Pancreas (tissue), 10 donors: ENCODE results near the gene KDM6A. TPM values are rescaled to one million over a fixed set of nuclear protein-coding genes. Genes with fewer than 3 reads are reported as not detected.
A peak's percentile ranks its signal among the peaks of the same experiment; 100 is the strongest.

Source experiments
- ATAC-seq, 4 donors: fragments of 200-7000 bp; cut with Tn5 transposase; one replicate each; pipeline versions ENCODE4 v1.8.0 to v1.9.1; 2020; ENCODE audit warnings: mild to moderate bottlenecking in 4 of 4, moderate library complexity in 4 of 4
- DNase-seq, 6 donors: peaks; one replicate each; pipeline ENCODE4 v3.0.0-alpha.2; 2020
- FAIRE-seq: peaks from 2 replicates; lab custom pipeline; 2012; peaks lifted over from hg19 to GRCh38; lab: Jason Lieb, UNC
- H3K27ac ChIP-seq, 4 donors: fragments of 200-600 bp; sonication (generic); 1 replicate in 3 of 4; 2 replicates in 1 of 4; pipeline versions ENCODE4 v1.5.0 to v1.8.0; 2020
- H3K27me3 ChIP-seq, 4 donors: fragments of 200-600 bp; one replicate each; pipeline ENCODE4 v1.8.0; 2021
- H3K36me3 ChIP-seq, 3 donors: fragments of 200-600 bp; sonication (generic) in 1 of 3; one replicate each; pipeline versions ENCODE4 v1.5.0 to v1.8.0; 2020 to 2021
- H3K4me1 ChIP-seq, 3 donors: fragments of 200-600 bp; one replicate each; pipeline ENCODE4 v1.8.0; 2021
- H3K4me3 ChIP-seq, 4 donors: fragments of 200-600 bp; sonication (generic) in 2 of 4; one replicate each; pipeline versions ENCODE4 v1.5.0 to v1.8.0; 2020 to 2021
- H3K9me3 ChIP-seq, 4 donors: fragments of 200-600 bp; one replicate each; pipeline ENCODE4 v1.8.0; 2021
- WGBS, 2 donors: extraction: QIAGEN DNeasy Blood & Tissue Kit; methylation state at CpG; one replicate each; pipeline ENCODE4 v1.1.7; 2013; 5-methylcytosine and 5-hydroxymethylcytosine counted together
- intact Hi-C, 3 donors: fragments of 100-400 bp; cut with DNase I; formaldehyde crosslinking; loops; one replicate each; pipeline versions ENCODE4 v1.11.1 to v1.14.2; 2022
- polyA plus RNA-seq, 2 donors: library from polyadenylated mRNA; stranded (reverse); fragments of 200-250 nt; gene quantifications; one replicate each; pipeline ENCODE4 v1.2.3, GENCODE V29; 2013
- total RNA-seq, 6 donors: library from RNA; stranded (reverse); fragmentation: NEBNext Ultra II Directional in 4 of 6; extraction: Animal tissue kit (Norgen Biotek cat#: 25700) in 4 of 6; gene quantifications; one replicate each; pipeline versions ENCODE4 v1.2.1 to v1.2.4, GENCODE V29; 2021 to 2023
- TF ChIP-seq, protein P1 (sequence below), 4 donors: fragments of 200-600 bp; sonication (generic) in 3 of 4; IDR thresholded peaks; one replicate each; pipeline versions ENCODE4 v1.5.0 to v1.8.0; 2021; ENCODE audit warnings: antibody characterized with exemption in 4 of 4
- donor health status: healthy with polysubstance abuse.
- donor health status: DM: no; HTN: no; CAD: no; lungs with moderate emphysema.
- donor health status: DM: no; HTN: no; CAD: no.
- donor health status: control.
- donor health status: control.
- donor health status: Bipolar disorder and iron deficiency.
- donor health status: DM: yes; HTN: yes; CAD: no.
- donor health status: DM: no; HTN: no; CAD: no.
- donor health status: DM: no; HTN: no; CAD: no.
- donor health status: DM: yes; HTN: yes; CAD: no.

Gene KDM6A
- total and polyA plus RNA-seq, 8 donors: 5.5 to 27.5 (median 16.3) TPM

DNA sequence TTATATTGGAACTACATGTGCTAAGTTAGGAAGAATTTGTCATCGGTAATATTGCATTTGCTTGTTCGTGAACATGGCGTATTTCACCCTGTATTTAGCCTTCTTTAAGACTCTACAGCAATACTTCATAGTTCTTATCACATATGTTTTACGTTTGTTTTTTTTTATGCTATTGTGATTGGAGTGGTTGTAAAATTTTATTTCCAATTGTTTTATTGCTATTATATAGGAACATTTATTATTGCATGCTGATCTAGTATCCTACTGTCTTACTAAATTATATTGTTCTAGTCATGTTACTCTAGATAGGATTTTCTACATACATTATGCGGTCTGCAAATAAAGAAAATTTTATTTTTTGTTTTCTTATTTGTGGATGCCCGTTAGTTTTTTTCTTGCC, 107.4 kb downstream of the KDM6A start:
- peak; percentile 29 for FAIRE-seq
- Histone ChIP-seq H3K4me1 (peaks cover 0 to 3% (median 0%) of the 10 kb centered on the region in 3 donors), H3K27me3 (no peaks in the 10 kb centered on the region), H3K27ac (no peak overlapping the region), H3K36me3 (no peaks in the 10 kb centered on the region), H3K9me3 (no peaks in the 10 kb centered on the region), H3K4me3 (no peak overlapping the region)
- no peak for DNase-seq
- TF ChIP-seq, protein P1, sequence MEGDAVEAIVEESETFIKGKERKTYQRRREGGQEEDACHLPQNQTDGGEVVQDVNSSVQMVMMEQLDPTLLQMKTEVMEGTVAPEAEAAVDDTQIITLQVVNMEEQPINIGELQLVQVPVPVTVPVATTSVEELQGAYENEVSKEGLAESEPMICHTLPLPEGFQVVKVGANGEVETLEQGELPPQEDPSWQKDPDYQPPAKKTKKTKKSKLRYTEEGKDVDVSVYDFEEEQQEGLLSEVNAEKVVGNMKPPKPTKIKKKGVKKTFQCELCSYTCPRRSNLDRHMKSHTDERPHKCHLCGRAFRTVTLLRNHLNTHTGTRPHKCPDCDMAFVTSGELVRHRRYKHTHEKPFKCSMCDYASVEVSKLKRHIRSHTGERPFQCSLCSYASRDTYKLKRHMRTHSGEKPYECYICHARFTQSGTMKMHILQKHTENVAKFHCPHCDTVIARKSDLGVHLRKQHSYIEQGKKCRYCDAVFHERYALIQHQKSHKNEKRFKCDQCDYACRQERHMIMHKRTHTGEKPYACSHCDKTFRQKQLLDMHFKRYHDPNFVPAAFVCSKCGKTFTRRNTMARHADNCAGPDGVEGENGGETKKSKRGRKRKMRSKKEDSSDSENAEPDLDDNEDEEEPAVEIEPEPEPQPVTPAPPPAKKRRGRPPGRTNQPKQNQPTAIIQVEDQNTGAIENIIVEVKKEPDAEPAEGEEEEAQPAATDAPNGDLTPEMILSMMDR (IDR thresholded peaks at IDR 0.05): no peak
- WGBS, 2 donors: 95 to 97% methylated on average over 6 of the region's 6 CpGs
- ATAC-seq: no peak
- intact Hi-C loops: no loop called here

DNA sequence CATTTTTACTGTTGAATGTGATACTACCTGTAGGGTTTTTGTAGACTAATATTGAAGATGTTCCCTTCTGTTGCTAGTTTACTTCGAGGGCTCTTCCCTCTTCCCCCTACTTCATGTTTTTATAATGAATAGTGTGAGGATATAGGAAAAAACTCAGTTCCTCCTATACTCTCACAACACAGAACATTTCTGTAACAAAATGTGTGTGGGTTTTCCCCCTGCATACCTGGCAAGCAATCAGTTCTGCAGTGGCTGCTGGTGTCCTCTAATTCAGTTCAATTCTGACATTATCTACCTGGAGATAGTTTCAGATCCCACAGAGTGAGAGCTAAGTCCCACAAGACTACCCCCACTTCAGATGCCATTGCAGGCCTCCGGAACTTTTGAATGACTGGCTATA, 107.9 kb downstream of the KDM6A start:
- intact Hi-C loops: no loop called here
- peaks cover 0 to 3% (median 0%) of the 10 kb centered on the region in 3 donors for H3K4me1 ChIP-seq
- H3K4me3 ChIP-seq: no peak overlapping the region
- no peaks in the 10 kb centered on the region for H3K27me3 ChIP-seq
- 95 to 96% methylated on average over 2 of the region's 2 CpGs for WGBS, 2 donors
- DNase-seq (no peak), FAIRE-seq (no peak), ATAC-seq (no peak)
- TF ChIP-seq, protein P1 (IDR thresholded peaks at IDR 0.05): no peak
- H3K27ac ChIP-seq: no peak overlapping the region
- H3K9me3 ChIP-seq: no peaks in the 10 kb centered on the region
- no peaks in the 10 kb centered on the region for H3K36me3 ChIP-seq

DNA sequence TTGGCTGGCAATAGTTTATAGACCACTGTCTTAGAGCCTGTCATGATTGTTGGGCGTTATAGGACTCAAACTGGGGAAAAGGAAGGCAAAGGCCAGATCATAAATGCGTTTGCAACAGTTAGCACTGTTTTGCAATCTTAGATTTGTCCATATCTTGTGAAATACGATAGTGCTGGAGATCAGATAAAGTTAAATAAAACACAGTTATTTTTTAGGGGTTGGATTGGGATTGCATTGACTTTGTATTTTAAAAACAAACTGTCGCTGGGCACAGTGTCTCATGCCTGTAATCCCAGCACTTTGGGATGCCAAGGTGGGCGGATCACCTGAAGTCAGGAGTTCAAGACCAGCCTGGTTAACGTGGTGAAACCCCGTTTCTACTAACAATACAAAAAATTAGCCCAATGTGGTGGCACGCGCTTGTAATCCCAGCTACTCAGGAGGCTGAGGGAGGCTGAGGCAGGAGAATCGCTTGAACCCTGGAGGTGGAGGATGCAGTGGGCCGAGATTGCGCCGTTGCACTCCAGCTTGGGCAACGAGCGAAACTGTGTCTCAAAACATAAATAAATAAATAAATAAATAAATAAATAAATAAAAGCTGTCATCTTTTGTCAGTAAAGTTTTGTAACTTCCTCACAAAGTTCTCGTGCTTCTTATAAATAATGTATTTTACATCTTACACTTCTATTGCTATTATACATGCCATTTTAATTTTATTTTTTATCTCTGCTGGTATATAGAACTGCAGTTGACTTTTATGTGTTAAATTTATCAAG, 117.2 kb downstream of the KDM6A start:
- Histone ChIP-seq H3K9me3 (no peaks in the 10 kb centered on the region), H3K4me1 (no peaks in the 10 kb centered on the region), H3K4me3 (no peak overlapping the region), H3K36me3 (no peaks in the 10 kb centered on the region), H3K27ac (no peak overlapping the region), H3K27me3 (no peaks in the 10 kb centered on the region)
- TF ChIP-seq, protein P1 (IDR thresholded peaks at IDR 0.05): no peak
- DNase-seq (no peak), FAIRE-seq (no peak), ATAC-seq (no peak)
- 94 to 96% methylated on average over 16 of the region's 16 CpGs for WGBS, 2 donors
- intact Hi-C loops: no loop called here

DNA sequence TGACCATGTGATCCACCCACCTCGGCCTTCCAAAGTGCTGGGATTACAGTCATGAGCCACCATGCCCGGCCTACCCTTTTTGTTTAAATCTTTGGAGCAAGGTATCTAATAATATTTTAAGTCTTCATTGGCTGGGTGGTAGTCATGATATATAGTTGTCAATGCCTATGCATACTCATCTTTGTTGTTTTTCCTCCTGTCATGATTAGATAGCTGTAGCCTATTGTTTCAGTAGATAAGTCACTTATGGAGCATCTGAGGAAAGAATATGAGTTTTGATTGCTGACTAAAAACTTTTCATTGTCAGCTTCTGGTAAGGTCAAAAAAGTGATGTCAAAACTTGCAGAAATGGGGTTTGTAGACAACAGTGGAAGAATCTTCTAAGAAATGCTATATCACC, 119.8 kb downstream of the KDM6A start:
- WGBS, 2 donors: 96 to 100% methylated on average over 2 of the region's 2 CpGs
- Histone ChIP-seq H3K4me1 (no peaks in the 10 kb centered on the region), H3K27me3 (no peaks in the 10 kb centered on the region), H3K36me3 (no peaks in the 10 kb centered on the region), H3K4me3 (no peak overlapping the region), H3K9me3 (no peaks in the 10 kb centered on the region), H3K27ac (no peak overlapping the region)
- ATAC-seq (no peak), FAIRE-seq (no peak), DNase-seq (no peak)
- intact Hi-C loops: no loop called here
- TF ChIP-seq, protein P1 (IDR thresholded peaks at IDR 0.05): no peak

DNA sequence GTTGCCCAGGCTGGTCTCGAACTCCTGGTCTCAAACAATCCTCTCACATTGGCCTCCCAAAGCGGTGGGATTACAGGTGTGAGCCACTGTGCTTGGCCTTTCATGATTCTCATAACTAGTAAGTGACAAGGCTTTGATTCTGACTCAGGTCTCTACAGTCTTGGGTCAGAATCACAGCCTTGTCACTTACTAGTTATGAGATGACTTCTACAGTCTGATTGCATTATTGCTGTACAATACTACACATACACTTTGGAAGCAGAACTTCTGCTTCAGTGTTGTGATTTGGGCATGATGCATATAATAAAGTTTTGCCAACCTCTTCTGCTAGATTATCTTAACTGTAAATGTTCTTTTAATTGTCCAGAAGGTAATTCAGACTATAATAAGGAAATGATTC, 123.3 kb downstream of the KDM6A start:
- DNase-seq: no peak
- TF ChIP-seq, protein P1 (IDR thresholded peaks at IDR 0.05): no peak
- Histone ChIP-seq H3K4me3 (no peak overlapping the region), H3K4me1 (no peaks in the 10 kb centered on the region), H3K36me3 (no peaks in the 10 kb centered on the region), H3K27ac (no peak overlapping the region), H3K9me3 (no peaks in the 10 kb centered on the region), H3K27me3 (no peaks in the 10 kb centered on the region)
- FAIRE-seq: peak; percentile 91
- 97 to 100% methylated on average over 2 of the region's 2 CpGs for WGBS, 2 donors
- ATAC-seq: no peak
- intact Hi-C loops: no loop called here
